ENCODE results near the gene FCRL3. TPM values are rescaled to one million over a fixed set of nuclear protein-coding genes. Genes with fewer than 3 reads are reported as not detected.

FCRL3 gene
- total RNA-seq, 1 experiment from 2014 or later, result not detected

DNA sequence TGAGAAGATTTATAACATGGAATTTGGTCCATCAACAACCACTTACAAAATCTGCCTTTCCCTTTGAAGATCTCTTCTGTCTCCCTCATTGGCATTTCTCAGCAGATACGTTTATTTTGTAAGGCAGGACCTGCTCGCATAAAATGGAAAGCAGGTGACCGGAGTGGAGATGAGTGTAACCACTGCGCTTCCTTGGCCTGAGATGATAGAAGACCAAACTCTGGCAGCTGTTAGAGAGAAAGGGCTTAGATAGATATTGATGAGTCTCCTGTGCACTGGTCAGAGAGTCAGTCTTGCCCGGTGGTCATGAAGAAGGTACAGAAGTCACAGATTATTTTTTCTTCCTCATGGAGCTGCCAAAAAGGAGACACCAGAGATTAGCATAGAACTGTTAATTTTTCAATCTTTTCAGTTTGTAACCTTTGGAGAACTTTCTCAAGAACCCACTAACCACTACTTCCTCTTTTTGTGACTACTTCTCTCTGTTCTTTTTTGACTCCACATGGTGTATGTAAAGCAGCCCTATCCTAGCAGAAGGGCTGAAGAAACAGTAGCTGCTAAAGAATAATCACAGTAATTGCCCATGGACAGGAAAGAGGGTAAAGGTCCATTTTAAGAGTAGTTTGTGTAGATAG, 47.6 kb downstream of the FCRL3 start:
- Histone ChIP-seq H3K27ac (ENCODE audit: low read length) (no peak overlapping the region), H3K9me3 (ENCODE audit: control insufficient read depth, insufficient read depth, low read depth, low read length) (no peaks in the 10 kb centered on the region), H3K36me3 (ENCODE audit: control insufficient read depth, insufficient read depth, low read length) (no peaks in the 10 kb centered on the region), H3K27me3 (ENCODE audit: control insufficient read depth, insufficient read depth, low read length) (no peaks in the 10 kb centered on the region), H3K4me1 (ENCODE audit: control insufficient read depth, insufficient read depth, low read length) (no peaks in the 10 kb centered on the region), H3K4me3 (ENCODE audit: low read depth in 2 of 2, low read length in 2 of 2) (no peak overlapping the region)
- TF ChIP-seq, protein P1, sequence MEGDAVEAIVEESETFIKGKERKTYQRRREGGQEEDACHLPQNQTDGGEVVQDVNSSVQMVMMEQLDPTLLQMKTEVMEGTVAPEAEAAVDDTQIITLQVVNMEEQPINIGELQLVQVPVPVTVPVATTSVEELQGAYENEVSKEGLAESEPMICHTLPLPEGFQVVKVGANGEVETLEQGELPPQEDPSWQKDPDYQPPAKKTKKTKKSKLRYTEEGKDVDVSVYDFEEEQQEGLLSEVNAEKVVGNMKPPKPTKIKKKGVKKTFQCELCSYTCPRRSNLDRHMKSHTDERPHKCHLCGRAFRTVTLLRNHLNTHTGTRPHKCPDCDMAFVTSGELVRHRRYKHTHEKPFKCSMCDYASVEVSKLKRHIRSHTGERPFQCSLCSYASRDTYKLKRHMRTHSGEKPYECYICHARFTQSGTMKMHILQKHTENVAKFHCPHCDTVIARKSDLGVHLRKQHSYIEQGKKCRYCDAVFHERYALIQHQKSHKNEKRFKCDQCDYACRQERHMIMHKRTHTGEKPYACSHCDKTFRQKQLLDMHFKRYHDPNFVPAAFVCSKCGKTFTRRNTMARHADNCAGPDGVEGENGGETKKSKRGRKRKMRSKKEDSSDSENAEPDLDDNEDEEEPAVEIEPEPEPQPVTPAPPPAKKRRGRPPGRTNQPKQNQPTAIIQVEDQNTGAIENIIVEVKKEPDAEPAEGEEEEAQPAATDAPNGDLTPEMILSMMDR (IDR thresholded peaks at IDR 0.05), result no peak
- TF ChIP-seq TCF7L2 (IDR thresholded peaks at IDR 0.05; ENCODE audit: low read depth, low read length), result no peak
- TF ChIP-seq POLR2AphosphoS5 (IDR thresholded peaks at IDR 0.05; ENCODE audit: low read depth, low read length), result no peak
- TF ChIP-seq, protein P2, sequence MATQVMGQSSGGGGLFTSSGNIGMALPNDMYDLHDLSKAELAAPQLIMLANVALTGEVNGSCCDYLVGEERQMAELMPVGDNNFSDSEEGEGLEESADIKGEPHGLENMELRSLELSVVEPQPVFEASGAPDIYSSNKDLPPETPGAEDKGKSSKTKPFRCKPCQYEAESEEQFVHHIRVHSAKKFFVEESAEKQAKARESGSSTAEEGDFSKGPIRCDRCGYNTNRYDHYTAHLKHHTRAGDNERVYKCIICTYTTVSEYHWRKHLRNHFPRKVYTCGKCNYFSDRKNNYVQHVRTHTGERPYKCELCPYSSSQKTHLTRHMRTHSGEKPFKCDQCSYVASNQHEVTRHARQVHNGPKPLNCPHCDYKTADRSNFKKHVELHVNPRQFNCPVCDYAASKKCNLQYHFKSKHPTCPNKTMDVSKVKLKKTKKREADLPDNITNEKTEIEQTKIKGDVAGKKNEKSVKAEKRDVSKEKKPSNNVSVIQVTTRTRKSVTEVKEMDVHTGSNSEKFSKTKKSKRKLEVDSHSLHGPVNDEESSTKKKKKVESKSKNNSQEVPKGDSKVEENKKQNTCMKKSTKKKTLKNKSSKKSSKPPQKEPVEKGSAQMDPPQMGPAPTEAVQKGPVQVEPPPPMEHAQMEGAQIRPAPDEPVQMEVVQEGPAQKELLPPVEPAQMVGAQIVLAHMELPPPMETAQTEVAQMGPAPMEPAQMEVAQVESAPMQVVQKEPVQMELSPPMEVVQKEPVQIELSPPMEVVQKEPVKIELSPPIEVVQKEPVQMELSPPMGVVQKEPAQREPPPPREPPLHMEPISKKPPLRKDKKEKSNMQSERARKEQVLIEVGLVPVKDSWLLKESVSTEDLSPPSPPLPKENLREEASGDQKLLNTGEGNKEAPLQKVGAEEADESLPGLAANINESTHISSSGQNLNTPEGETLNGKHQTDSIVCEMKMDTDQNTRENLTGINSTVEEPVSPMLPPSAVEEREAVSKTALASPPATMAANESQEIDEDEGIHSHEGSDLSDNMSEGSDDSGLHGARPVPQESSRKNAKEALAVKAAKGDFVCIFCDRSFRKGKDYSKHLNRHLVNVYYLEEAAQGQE (IDR thresholded peaks at IDR 0.05; ENCODE audit: insufficient read depth in 1 of 2, low read depth in 2 of 2, low read length in 1 of 2), result no peak
- TF ChIP-seq SIN3A (IDR thresholded peaks at IDR 0.05; ENCODE audit: borderline replicate concordance, insufficient read depth, low read depth, low read length), result no peak
- ATAC-seq (no peak), DNase-seq (ENCODE audit: low read depth, low spot score) (no peak)
- POLR2A ChIA-PET, result no interaction called here
- intact Hi-C loops (cut with micrococcal nuclease; ENCODE audit: unreplicated experiment), result no loop called here
- CTCF ChIA-PET, result no interaction called here
- in situ Hi-C loops (cut with HindIII; ENCODE audit: low pct_unique_long_range_greater_than_20kb, low sequenced_read_pairs), result no loop called here
- BruUV-seq (replicated peaks), result no TSS peak

DNA sequence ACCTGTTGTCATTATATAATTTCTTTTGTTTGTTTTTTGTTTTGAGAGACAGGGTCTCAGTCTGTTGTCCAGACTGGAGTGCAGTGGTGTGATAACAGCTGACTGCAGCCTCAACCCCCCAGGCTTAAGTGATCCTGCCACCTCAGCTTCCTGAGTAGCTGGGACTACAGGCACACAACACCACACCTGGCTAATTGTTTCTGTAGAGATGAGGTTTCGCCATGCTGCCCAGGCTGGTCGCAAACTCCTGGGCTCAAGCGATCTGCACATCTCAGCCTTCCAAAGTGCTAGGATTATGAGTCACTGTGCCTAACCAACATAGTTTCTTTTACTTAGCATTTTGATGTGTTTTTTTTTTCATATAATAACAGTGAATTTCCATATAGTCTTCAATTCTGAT, 52.3 kb downstream of the FCRL3 start:
- ATAC-seq, result no peak
- Histone ChIP-seq H3K27ac (ENCODE audit: low read length) (no peak overlapping the region), H3K9me3 (ENCODE audit: control insufficient read depth, insufficient read depth, low read depth, low read length) (no peaks in the 10 kb centered on the region), H3K27me3 (ENCODE audit: control insufficient read depth, insufficient read depth, low read length) (no peaks in the 10 kb centered on the region), H3K4me3 (ENCODE audit: low read depth in 2 of 2, low read length in 2 of 2) (no peak overlapping the region), H3K36me3 (ENCODE audit: control insufficient read depth, insufficient read depth, low read length) (no peaks in the 10 kb centered on the region), H3K4me1 (ENCODE audit: control insufficient read depth, insufficient read depth, low read length) (no peaks in the 10 kb centered on the region)
- BruUV-seq (replicated peaks), result no TSS peak
- intact Hi-C loops (cut with micrococcal nuclease; ENCODE audit: unreplicated experiment) (no loop called here), in situ Hi-C loops (cut with HindIII; ENCODE audit: low pct_unique_long_range_greater_than_20kb, low sequenced_read_pairs) (no loop called here)
- DNase-seq (ENCODE audit: low read depth, low spot score), result no peak
- TF ChIP-seq SIN3A (IDR thresholded peaks at IDR 0.05; ENCODE audit: borderline replicate concordance, insufficient read depth, low read depth, low read length), result no peak
- TF ChIP-seq, protein P1 (IDR thresholded peaks at IDR 0.05), result no peak
- no peak for TF ChIP-seq TCF7L2 (IDR thresholded peaks at IDR 0.05; ENCODE audit: low read depth, low read length)
- TF ChIP-seq, protein P2 (IDR thresholded peaks at IDR 0.05; ENCODE audit: insufficient read depth in 1 of 2, low read depth in 2 of 2, low read length in 1 of 2), result no peak
- no peak for TF ChIP-seq POLR2AphosphoS5 (IDR thresholded peaks at IDR 0.05; ENCODE audit: low read depth, low read length)
- POLR2A ChIA-PET, result no interaction called here
- CTCF ChIA-PET, result no interaction called here
